Breast epithelium (tissue), 4 donors: Measurements from ENCODE around the gene OSBPL10. TPM values are rescaled to one million over a fixed set of nuclear protein-coding genes. Genes with fewer than 3 reads are reported as not detected.
A peak's percentile ranks its signal among the peaks of the same experiment; 100 is the strongest.

ENCODE experiments used
- DNase-seq, 2 donors: peaks; one replicate each; pipeline ENCODE4 v3.0.0-alpha.2; 2019; ENCODE audit warnings: low spot score in 2 of 2
- H3K27ac ChIP-seq, 2 donors: fragments of 200-600 bp; sonication (generic) in 1 of 2; one replicate each; pipeline ENCODE4 v1.5.1; 2016 to 2019; ENCODE audit warnings: mild to moderate bottlenecking in 1 of 2
- H3K27me3 ChIP-seq, 2 donors: fragments of 200-600 bp; sonication (generic) in 1 of 2; one replicate each; pipeline versions ENCODE4 v1.5.1 to v1.6.0; 2017 to 2019; ENCODE audit warnings: control low read depth in 1 of 2, mild to moderate bottlenecking in 1 of 2
- H3K36me3 ChIP-seq: fragments of 200-600 bp; one replicate; pipeline ENCODE4 v1.5.1; 2019
- H3K4me1 ChIP-seq, 2 donors: fragments of 200-600 bp; sonication (generic); one replicate each; pipeline ENCODE4 v1.5.1; 2016 to 2019; ENCODE audit warnings: control low read depth in 1 of 2
- H3K4me3 ChIP-seq, 3 donors: fragments of 200-600 bp; sonication (generic); 1 replicate in 2 of 3; 2 replicates in 1 of 3; pipeline ENCODE4 v1.5.1; 2016 to 2019; ENCODE audit warnings: mild to moderate bottlenecking in 3 of 3, moderate library complexity in 2 of 3
- H3K9me3 ChIP-seq, 2 donors: fragments of 200-600 bp; sonication (generic) in 1 of 2; one replicate each; pipeline ENCODE4 v1.5.1; 2016 to 2019; ENCODE audit warnings: control low read depth in 1 of 2
- CTCF ChIP-seq, 3 donors: fragments of 450-650 bp; IDR thresholded peaks; one replicate each; pipeline ENCODE4 v1.5.1; 2016 to 2017; ENCODE audit warnings: antibody characterized with exemption in 3 of 3, mild to moderate bottlenecking in 3 of 3, moderate library complexity in 3 of 3
- POLR2A ChIP-seq: fragments of 450-650 bp; IDR thresholded peaks from one replicate; pipeline ENCODE4 v1.6.1; 2016; ENCODE audit warnings: antibody characterized with exemption, mild to moderate bottlenecking, moderate library complexity
- POLR2AphosphoS5 ChIP-seq, 3 donors: sonication (generic); formaldehyde crosslinking; IDR thresholded peaks; one replicate each; pipeline ENCODE4 v1.6.1; 2017; ENCODE audit warnings: antibody characterized with exemption in 3 of 3
- intact Hi-C: fragments of 100-400 bp; cut with DNase I; formaldehyde crosslinking; loops from one replicate; pipeline ENCODE4 v1.15.1; 2023; ENCODE audit warnings: low total_unique reads
- total RNA-seq, 3 donors: library from RNA; depleted of rRNA; stranded (reverse); fragments of >200 nt; gene quantifications; one replicate each; pipeline ENCODE4 v1.1.0, GENCODE V29; 2016

Gene OSBPL10
- total RNA-seq, 3 donors from 2014 or later: 17.6 to 47.4 (median 26.5) TPM

GRCh38 chr3:31738412-31738811, 242.7 kb downstream of the OSBPL10 start:
- H3K9me3 ChIP-seq: no peaks in the 10 kb centered on the region
- DNase-seq: no peak
- no peaks in the 10 kb centered on the region for H3K27me3 ChIP-seq
- H3K27ac ChIP-seq: no peak overlapping the region
- intact Hi-C loops: no loop called here
- TF ChIP-seq CTCF (IDR thresholded peaks at IDR 0.05) (no peak), POLR2AphosphoS5 (IDR thresholded peaks at IDR 0.05) (no peak), POLR2A (no peak)
- no peaks in the 10 kb centered on the region for H3K36me3 ChIP-seq
- H3K4me3 ChIP-seq: no peak overlapping the region
- no peaks in the 10 kb centered on the region for H3K4me1 ChIP-seq

- Histone ChIP-seq H3K4me3 (no peak overlapping the region), H3K9me3 (no peaks in the 10 kb centered on the region), H3K36me3 (no peaks in the 10 kb centered on the region), H3K27me3 (no peaks in the 10 kb centered on the region), H3K4me1 (no peaks in the 10 kb centered on the region), H3K27ac (no peak overlapping the region)
- intact Hi-C loops: no loop called here
- TF ChIP-seq POLR2AphosphoS5 (IDR thresholded peaks at IDR 0.05) (no peak), CTCF (IDR thresholded peaks at IDR 0.05) (no peak)
- DNase-seq: no peak
Observed at GRCh38 chr3:31735667-31736066, 245.4 kb downstream of the OSBPL10 start.

GRCh38 chr3:31733234-31733667, 247.8 kb downstream of the OSBPL10 start:
- Histone ChIP-seq H3K4me1 (no peaks in the 10 kb centered on the region), H3K9me3 (no peaks in the 10 kb centered on the region), H3K36me3 (no peaks in the 10 kb centered on the region), H3K4me3 (no peak overlapping the region), H3K27ac (peak overlapping the region in 1 of 2 donors; percentile 21), H3K27me3 (no peaks in the 10 kb centered on the region)
- no peak for TF ChIP-seq POLR2A
- TF ChIP-seq CTCF (IDR thresholded peaks at IDR 0.05): no peak
- TF ChIP-seq POLR2AphosphoS5 (IDR thresholded peaks at IDR 0.05): no peak
- peak in 1 of 2 donors; percentile 54 for DNase-seq
- intact Hi-C loops: no loop called here

GRCh38 chr3:31732548-31732947, 248.5 kb downstream of the OSBPL10 start:
- H3K4me1 ChIP-seq: no peaks in the 10 kb centered on the region

GRCh38 chr3:31729573-31729972, 251.5 kb downstream of the OSBPL10 start:
- no peaks in the 10 kb centered on the region for H3K9me3 ChIP-seq
- TF ChIP-seq POLR2A: no peak
- TF ChIP-seq CTCF (IDR thresholded peaks at IDR 0.05): no peak
- H3K4me1 ChIP-seq: no peaks in the 10 kb centered on the region
- no peak overlapping the region for H3K4me3 ChIP-seq
- H3K27ac ChIP-seq: no peak overlapping the region
- DNase-seq: no peak
- H3K27me3 ChIP-seq: no peaks in the 10 kb centered on the region
- intact Hi-C loops: no loop called here
- H3K36me3 ChIP-seq: no peaks in the 10 kb centered on the region

More at GRCh38 chr3:31732548-31732947, 248.5 kb downstream of the OSBPL10 start:
- intact Hi-C loops: no loop called here
- H3K27me3 ChIP-seq: no peaks in the 10 kb centered on the region
- no peak for TF ChIP-seq POLR2AphosphoS5 (IDR thresholded peaks at IDR 0.05)
- TF ChIP-seq POLR2A: no peak
- no peak for TF ChIP-seq CTCF (IDR thresholded peaks at IDR 0.05)
- no peak overlapping the region for H3K27ac ChIP-seq
- peak in 1 of 2 donors; percentile 24 for DNase-seq
- no peak overlapping the region for H3K4me3 ChIP-seq
- no peaks in the 10 kb centered on the region for H3K36me3 ChIP-seq
- H3K9me3 ChIP-seq: no peaks in the 10 kb centered on the region
